Measurements from ENCODE around the gene RXRA.

- no peak for TF ChIP-seq CTCF (IDR thresholded peaks at IDR 0.05)
- no peak for TF ChIP-seq POLR2A (IDR thresholded peaks at IDR 0.05)
- TF ChIP-seq POLR2AphosphoS5 (IDR thresholded peaks at IDR 0.05), result no peak
- TF ChIP-seq EP300 (IDR thresholded peaks at IDR 0.05; ENCODE audit: low read depth), result no peak
Measured at GRCh38 chr9:134411440-134412297, 85.4 kb downstream of the RXRA start.

Measured in transverse colon (tissue), 4 donors.